Astrocyte (in vitro differentiated cells and primary cell): Measurements from ENCODE around the gene LCMT1. TPM values are rescaled to one million over a fixed set of nuclear protein-coding genes. Genes with fewer than 3 reads are reported as not detected.

ENCODE experiments used
- DNase-seq: peaks from one replicate; pipeline ENCODE4 v3.0.0-alpha.2; 2010; ENCODE audit warnings: low read depth
- FAIRE-seq: peaks from 2 replicates; lab custom pipeline; 2011; peaks lifted over from hg19 to GRCh38; lab: Jason Lieb, UNC
- H2AFZ ChIP-seq: 2 replicates; pipeline ENCODE4 v1.6.0; 2012; ENCODE audit warnings: low read depth, low read length, inconsistent platforms
- H3K27ac ChIP-seq: 2 replicates; pipeline ENCODE4 v1.5.1; 2011; ENCODE audit warnings: low read depth, low read length, inconsistent platforms
- H3K27me3 ChIP-seq: 2 replicates; pipeline ENCODE4 v1.6.0; 2011; ENCODE audit warnings: low read length, inconsistent platforms; ENCODE audit not compliant: insufficient read depth
- H3K36me3 ChIP-seq: 2 replicates; pipeline ENCODE4 v1.5.1; 2011; ENCODE audit warnings: low read length, inconsistent platforms; ENCODE audit not compliant: insufficient read depth
- H3K4me1 ChIP-seq: 2 replicates; pipeline ENCODE4 v1.5.1; 2011; ENCODE audit warnings: low read length, inconsistent platforms; ENCODE audit not compliant: insufficient read depth
- H3K4me2 ChIP-seq: 2 replicates; pipeline ENCODE4 v1.6.0; 2012; ENCODE audit warnings: low read length, inconsistent platforms
- H3K4me3 ChIP-seq: 2 replicates; pipeline ENCODE4 v1.5.1; 2011; ENCODE audit warnings: low read depth, mild to moderate bottlenecking, low read length, inconsistent platforms; ENCODE audit not compliant: insufficient read depth
- H3K79me2 ChIP-seq: 2 replicates; pipeline ENCODE4 v1.6.0; 2012; ENCODE audit warnings: mild to moderate bottlenecking, low read length, inconsistent platforms; ENCODE audit not compliant: insufficient read depth
- H3K9ac ChIP-seq: 2 replicates; pipeline ENCODE4 v1.6.0; 2012; ENCODE audit warnings: mild to moderate bottlenecking, low read length, inconsistent platforms
- H3K9me3 ChIP-seq: 2 replicates; pipeline ENCODE4 v1.5.1; 2012; ENCODE audit warnings: low read depth, mild to moderate bottlenecking, low read length, inconsistent platforms; ENCODE audit not compliant: insufficient read depth
- H4K20me1 ChIP-seq: 2 replicates; pipeline ENCODE4 v1.6.0; 2012; ENCODE audit warnings: low read length, inconsistent platforms; ENCODE audit not compliant: insufficient read depth
- H3K27ac Mint-ChIP-seq: one replicate; pipeline ENCODE4 v1.8.0; 2021; ENCODE audit warnings: mild to moderate bottlenecking, mixed read lengths; ENCODE audit not compliant: unreplicated experiment
- H3K27me3 Mint-ChIP-seq: one replicate; pipeline ENCODE4 v1.8.0; 2021; ENCODE audit warnings: low read depth, mixed read lengths; ENCODE audit not compliant: unreplicated experiment
- H3K36me3 Mint-ChIP-seq: one replicate; pipeline ENCODE4 v1.8.0; 2021; ENCODE audit warnings: low read depth, mixed read lengths; ENCODE audit not compliant: unreplicated experiment
- H3K4me1 Mint-ChIP-seq: one replicate; pipeline ENCODE4 v1.8.0; 2021; ENCODE audit warnings: low read depth, mixed read lengths; ENCODE audit not compliant: unreplicated experiment
- H3K4me3 Mint-ChIP-seq: one replicate; pipeline ENCODE4 v1.8.0; 2021; ENCODE audit warnings: mild to moderate bottlenecking, moderate library complexity, mixed read lengths; ENCODE audit not compliant: unreplicated experiment
- H3K9me3 Mint-ChIP-seq: one replicate; pipeline ENCODE4 v1.8.0; 2021; ENCODE audit warnings: mild to moderate bottlenecking, mixed read lengths; ENCODE audit not compliant: unreplicated experiment
- EZH2 ChIP-seq: IDR thresholded peaks from 2 replicates; pipeline ENCODE4 v1.6.1; 2012; ENCODE audit warnings: mild to moderate bottlenecking, low read length, inconsistent platforms; ENCODE audit not compliant: insufficient read depth
- total RNA-seq: library from RNA; stranded (reverse); gene quantifications from 2 replicates; pipeline ENCODE4 v1.2.1, GENCODE V29; 2021
- TF ChIP-seq, protein P1 (sequence below): IDR thresholded peaks from 2 replicates; pipeline ENCODE4 v1.5.1; 2011; ENCODE audit warnings: low read depth, mild to moderate bottlenecking, inconsistent platforms, low read length, moderate library complexity; ENCODE audit not compliant: insufficient read depth

The LCMT1 gene
- total RNA-seq, 1 donor from 2014 or later: 46.9 TPM

DNA sequence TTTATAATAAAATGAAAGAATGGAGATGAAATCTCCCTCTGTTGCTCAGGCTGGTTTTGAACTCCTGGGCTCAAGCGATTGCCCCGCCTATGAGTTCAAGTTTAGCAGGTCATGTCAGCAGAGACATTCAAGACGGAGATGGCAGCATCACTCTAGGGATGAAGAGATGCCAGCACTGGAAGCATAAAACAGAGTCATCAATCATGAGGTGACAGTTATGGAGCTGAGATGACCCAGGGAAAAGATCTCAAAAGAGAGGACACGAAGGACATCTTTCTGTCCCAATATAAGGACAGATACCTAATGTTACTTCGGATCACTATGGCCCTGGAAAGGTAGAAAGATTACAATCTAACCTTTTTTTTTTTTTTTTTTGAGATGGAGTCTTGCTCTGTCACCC, 11.0 kb upstream of the LCMT1 start:
- FAIRE-seq: no peak
- H3K36me3 ChIP-seq: no peaks in the 10 kb centered on the region
- Mint-ChIP-seq H3K27me3 (peaks cover 4% of the 10 kb centered on the region), H3K9me3 (no peaks in the 10 kb centered on the region), H3K4me3 (no peak overlapping the region), H3K36me3 (no peaks in the 10 kb centered on the region), H3K27ac (no peak overlapping the region), H3K4me1 (no peaks in the 10 kb centered on the region)
- H3K4me3 ChIP-seq: no peak overlapping the region
- no peaks in the 10 kb centered on the region for H3K9me3 ChIP-seq
- H3K4me2 ChIP-seq: no peak overlapping the region
- no peaks in the 10 kb centered on the region for H3K4me1 ChIP-seq
- no peak for TF ChIP-seq EZH2
- TF ChIP-seq, protein P1, sequence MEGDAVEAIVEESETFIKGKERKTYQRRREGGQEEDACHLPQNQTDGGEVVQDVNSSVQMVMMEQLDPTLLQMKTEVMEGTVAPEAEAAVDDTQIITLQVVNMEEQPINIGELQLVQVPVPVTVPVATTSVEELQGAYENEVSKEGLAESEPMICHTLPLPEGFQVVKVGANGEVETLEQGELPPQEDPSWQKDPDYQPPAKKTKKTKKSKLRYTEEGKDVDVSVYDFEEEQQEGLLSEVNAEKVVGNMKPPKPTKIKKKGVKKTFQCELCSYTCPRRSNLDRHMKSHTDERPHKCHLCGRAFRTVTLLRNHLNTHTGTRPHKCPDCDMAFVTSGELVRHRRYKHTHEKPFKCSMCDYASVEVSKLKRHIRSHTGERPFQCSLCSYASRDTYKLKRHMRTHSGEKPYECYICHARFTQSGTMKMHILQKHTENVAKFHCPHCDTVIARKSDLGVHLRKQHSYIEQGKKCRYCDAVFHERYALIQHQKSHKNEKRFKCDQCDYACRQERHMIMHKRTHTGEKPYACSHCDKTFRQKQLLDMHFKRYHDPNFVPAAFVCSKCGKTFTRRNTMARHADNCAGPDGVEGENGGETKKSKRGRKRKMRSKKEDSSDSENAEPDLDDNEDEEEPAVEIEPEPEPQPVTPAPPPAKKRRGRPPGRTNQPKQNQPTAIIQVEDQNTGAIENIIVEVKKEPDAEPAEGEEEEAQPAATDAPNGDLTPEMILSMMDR: no peak
- peaks cover under 1% of the 10 kb centered on the region for H3K27me3 ChIP-seq
- no peaks in the 10 kb centered on the region for H3K79me2 ChIP-seq
- H2AFZ ChIP-seq: no peak overlapping the region
- DNase-seq: no peak
- no peaks in the 10 kb centered on the region for H4K20me1 ChIP-seq
- H3K9ac ChIP-seq: no peak overlapping the region
- no peak overlapping the region for H3K27ac ChIP-seq

DNA sequence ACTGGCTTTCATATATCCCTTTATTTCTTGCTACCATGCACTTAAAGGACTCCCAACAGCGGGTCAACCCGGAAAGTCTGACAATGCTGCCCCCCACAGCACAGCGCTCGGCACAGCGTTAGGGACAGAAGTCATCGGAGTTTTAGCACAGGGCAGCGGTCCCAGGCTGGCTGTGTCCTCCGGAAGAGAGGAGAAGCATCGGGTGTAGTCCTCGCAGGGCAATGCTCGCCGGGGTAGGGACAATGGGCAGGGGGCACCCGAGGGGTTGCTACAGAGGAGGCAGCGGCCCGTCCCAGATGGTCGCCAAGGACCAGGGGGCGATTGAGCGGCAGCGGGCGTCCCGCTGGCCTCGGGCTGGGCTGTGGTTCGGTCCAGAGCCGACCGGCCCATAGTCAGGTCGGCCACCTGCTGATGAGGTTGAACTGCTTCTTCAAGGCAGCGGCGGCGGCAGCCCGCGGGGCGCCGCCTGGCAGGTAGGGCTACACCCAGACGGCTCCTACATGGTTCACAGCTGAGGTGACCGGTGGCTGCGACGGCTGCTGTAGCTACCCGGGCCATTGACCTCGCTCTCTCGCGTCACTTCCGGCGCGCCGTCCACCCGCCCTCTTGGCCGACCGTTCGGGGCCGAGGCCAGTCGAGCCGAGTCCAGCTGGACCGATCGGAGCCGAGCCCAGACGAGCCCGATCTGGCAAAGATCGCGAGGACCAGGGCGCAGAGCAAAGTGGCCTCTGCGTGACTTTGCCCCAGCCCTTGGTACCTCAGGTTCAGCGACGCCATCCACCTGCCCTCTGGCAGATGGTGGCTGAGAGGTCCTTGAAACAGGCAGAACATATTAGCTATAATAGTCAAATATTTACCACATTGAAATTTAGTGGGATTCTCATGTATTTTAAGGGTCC, 4.7 kb upstream of the LCMT1 start:
- Histone ChIP-seq H3K4me1 (peaks cover 24% of the 10 kb centered on the region), H3K79me2 (peaks cover 3% of the 10 kb centered on the region), H3K36me3 (no peaks in the 10 kb centered on the region), H3K27me3 (no peaks in the 10 kb centered on the region), H3K4me2 (peak overlapping the region; percentile 96), H3K9me3 (no peaks in the 10 kb centered on the region), H3K27ac (peak overlapping the region; percentile 43), H3K4me3 (peak overlapping the region; percentile 69), H4K20me1 (no peaks in the 10 kb centered on the region), H3K9ac (peak overlapping the region; percentile 80), H2AFZ (peak overlapping the region; percentile 97)
- Mint-ChIP-seq H3K27ac (peak overlapping the region; percentile 87), H3K4me1 (peaks cover 12% of the 10 kb centered on the region), H3K9me3 (no peaks in the 10 kb centered on the region), H3K36me3 (no peaks in the 10 kb centered on the region), H3K4me3 (peak overlapping the region; percentile 92), H3K27me3 (peaks cover 2% of the 10 kb centered on the region)
- no peak for TF ChIP-seq EZH2
- TF ChIP-seq, protein P1: no peak
- DNase-seq: peak; percentile 70
- FAIRE-seq: no peak

DNA sequence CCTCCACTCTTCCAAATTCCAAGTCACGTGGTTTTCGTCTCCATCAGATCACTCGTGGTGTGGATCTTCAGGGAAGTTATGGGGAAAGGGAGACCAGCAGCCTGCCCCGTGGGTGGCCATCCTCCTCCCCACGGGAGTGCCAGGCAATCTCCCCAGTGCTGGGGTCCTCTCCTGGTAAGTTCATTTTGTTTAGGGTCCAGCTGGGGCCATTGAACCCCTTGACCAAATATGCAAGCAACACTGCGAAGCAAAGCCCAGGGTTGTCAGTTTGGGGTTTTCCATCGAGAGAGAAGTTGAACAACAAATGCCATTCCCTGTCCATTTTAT, 4.1 kb upstream of the LCMT1 start:
- no peaks in the 10 kb centered on the region for H3K36me3 ChIP-seq
- DNase-seq (no peak), FAIRE-seq (no peak)
- H3K4me2 ChIP-seq: peak overlapping the region; percentile 96
- peak overlapping the region; percentile 62 for H3K27ac Mint-ChIP-seq
- H3K36me3 Mint-ChIP-seq: no peaks in the 10 kb centered on the region
- peak overlapping the region; percentile 34 for H3K27ac ChIP-seq
- peaks cover 12% of the 10 kb centered on the region for H3K4me1 Mint-ChIP-seq
- H3K27me3 Mint-ChIP-seq: no peaks in the 10 kb centered on the region
- TF ChIP-seq EZH2: no peak
- TF ChIP-seq, protein P1: no peak
- H3K4me1 ChIP-seq: peaks cover 28% of the 10 kb centered on the region
- peak overlapping the region; percentile 69 for H3K4me3 ChIP-seq
- H3K9me3 ChIP-seq: no peaks in the 10 kb centered on the region
- H2AFZ ChIP-seq: peak overlapping the region; percentile 97
- peak overlapping the region; percentile 92 for H3K4me3 Mint-ChIP-seq
- H3K79me2 ChIP-seq: peaks cover 9% of the 10 kb centered on the region
- H3K9me3 Mint-ChIP-seq: no peaks in the 10 kb centered on the region
- no peaks in the 10 kb centered on the region for H3K27me3 ChIP-seq
- H4K20me1 ChIP-seq: no peaks in the 10 kb centered on the region
- peak overlapping the region; percentile 80 for H3K9ac ChIP-seq
